Uterus (tissue), 4 donors: ENCODE measurements around the gene HPCA. TPM values are rescaled to one million over a fixed set of nuclear protein-coding genes. Genes with fewer than 3 reads are reported as not detected.

ENCODE experiments used
- DNase-seq, 2 donors: peaks; one replicate each; pipeline ENCODE4 v3.0.0-alpha.2; 2019 to 2020
- H3K27ac ChIP-seq, 2 donors: fragments of 200-600 bp; sonication (generic); 1 replicate in 1 of 2; 2 replicates in 1 of 2; pipeline ENCODE4 v1.5.1; 2016 to 2018
- H3K27me3 ChIP-seq, 2 donors: fragments of 200-600 bp; sonication (generic); one replicate each; pipeline ENCODE4 v1.5.1; 2018 to 2019; ENCODE audit warnings: control low read depth in 1 of 2
- H3K36me3 ChIP-seq, 2 donors: fragments of 200-600 bp; sonication (generic); one replicate each; pipeline ENCODE4 v1.5.1; 2019; ENCODE audit warnings: control low read depth in 1 of 2
- H3K4me1 ChIP-seq, 2 donors: fragments of 200-600 bp; sonication (generic); one replicate each; pipeline ENCODE4 v1.5.1; 2018 to 2019; ENCODE audit warnings: control low read depth in 1 of 2
- H3K4me3 ChIP-seq, 2 donors: fragments of 200-600 bp; sonication (generic); 1 replicate in 1 of 2; 2 replicates in 1 of 2; pipeline ENCODE4 v1.5.1; 2018 to 2019; ENCODE audit warnings: mild to moderate bottlenecking in 1 of 2
- H3K9me3 ChIP-seq, 2 donors: fragments of 200-600 bp; sonication (generic); one replicate each; pipeline ENCODE4 v1.5.1; 2019; ENCODE audit warnings: control low read depth in 1 of 2
- POLR2A ChIP-seq, 2 donors: fragments of 450-650 bp; IDR thresholded peaks; one replicate each; pipeline ENCODE4 v1.6.1; 2016; ENCODE audit warnings: antibody characterized with exemption in 2 of 2, mild to moderate bottlenecking in 1 of 2, moderate library complexity in 1 of 2
- intact Hi-C: fragments of 100-400 bp; cut with DNase I; formaldehyde crosslinking; loops from one replicate; pipeline ENCODE4 v1.15.1; 2023; ENCODE audit warnings: low total_unique reads
- total RNA-seq, 4 donors: library from RNA; depleted of rRNA in 3 of 4; stranded (reverse); fragments of >200 nt in 3 of 4; gene quantifications; one replicate each; pipeline versions ENCODE4 v1.1.0 to v1.2.4, GENCODE V29; 2014 to 2023
- TF ChIP-seq, protein P1 (sequence below), 4 experiments: fragments of 200-600 bp in 2 of 4; fragments of 450-650 bp in 2 of 4; sonication (generic) in 2 of 4; IDR thresholded peaks; one replicate each; pipeline ENCODE4 v1.5.1; 2016 to 2019; ENCODE audit warnings: antibody characterized with exemption in 4 of 4, mild to moderate bottlenecking in 2 of 4, moderate library complexity in 1 of 4
- donor health status: DM: yes; HTN: yes; CAD: no.

Gene HPCA
- total RNA-seq, 4 donors from 2014 or later: 0.76 to 0.79 TPM; not detected in 2

DNA sequence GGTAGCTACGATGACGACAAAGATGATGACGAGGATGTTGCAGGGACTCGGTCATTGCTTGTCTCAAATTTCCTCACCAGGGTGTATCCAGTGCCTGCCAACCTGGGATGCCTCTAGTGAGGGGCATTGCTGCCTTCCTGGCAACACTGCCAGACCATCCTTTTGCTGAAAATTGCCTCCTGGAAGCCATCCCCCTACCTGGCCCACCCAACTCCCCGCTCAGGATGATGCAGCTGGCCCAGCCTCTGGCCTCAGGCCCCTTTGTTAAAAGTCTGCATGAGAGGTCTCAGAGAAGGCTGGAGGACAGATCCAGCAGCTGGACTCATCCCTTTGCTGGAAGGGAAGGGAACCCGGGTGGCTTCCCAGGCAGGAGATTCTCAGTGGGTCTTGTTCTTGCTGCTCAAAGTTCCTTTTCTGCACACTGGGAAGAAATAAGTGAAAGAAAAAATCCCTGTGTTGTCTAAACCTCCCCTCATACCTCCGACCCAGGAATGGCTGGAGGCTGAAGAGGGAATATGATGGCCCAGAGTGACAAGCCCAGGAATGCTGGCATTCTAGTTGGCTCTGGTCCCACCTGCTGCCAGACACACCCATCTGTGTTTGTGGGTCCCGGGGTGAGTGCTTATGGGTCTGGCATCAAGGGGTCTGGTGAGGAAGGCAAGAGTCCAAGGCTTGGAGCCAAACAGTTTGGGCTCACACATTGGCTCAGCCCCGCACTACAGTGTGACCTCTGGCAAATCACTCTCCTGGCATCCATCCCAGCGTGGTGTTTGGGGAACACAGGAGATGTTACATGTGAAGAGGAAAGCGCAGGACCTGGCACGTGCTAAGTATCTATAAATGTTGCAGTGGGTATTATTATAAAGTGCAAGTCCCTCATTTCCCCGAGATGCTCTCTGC is 8.8 kb upstream of the HPCA start:
- intact Hi-C loops: no loop called here
- H3K4me3 ChIP-seq: no peak overlapping the region
- no peak for TF ChIP-seq POLR2A (IDR thresholded peaks at IDR 0.05)
- TF ChIP-seq, protein P1, sequence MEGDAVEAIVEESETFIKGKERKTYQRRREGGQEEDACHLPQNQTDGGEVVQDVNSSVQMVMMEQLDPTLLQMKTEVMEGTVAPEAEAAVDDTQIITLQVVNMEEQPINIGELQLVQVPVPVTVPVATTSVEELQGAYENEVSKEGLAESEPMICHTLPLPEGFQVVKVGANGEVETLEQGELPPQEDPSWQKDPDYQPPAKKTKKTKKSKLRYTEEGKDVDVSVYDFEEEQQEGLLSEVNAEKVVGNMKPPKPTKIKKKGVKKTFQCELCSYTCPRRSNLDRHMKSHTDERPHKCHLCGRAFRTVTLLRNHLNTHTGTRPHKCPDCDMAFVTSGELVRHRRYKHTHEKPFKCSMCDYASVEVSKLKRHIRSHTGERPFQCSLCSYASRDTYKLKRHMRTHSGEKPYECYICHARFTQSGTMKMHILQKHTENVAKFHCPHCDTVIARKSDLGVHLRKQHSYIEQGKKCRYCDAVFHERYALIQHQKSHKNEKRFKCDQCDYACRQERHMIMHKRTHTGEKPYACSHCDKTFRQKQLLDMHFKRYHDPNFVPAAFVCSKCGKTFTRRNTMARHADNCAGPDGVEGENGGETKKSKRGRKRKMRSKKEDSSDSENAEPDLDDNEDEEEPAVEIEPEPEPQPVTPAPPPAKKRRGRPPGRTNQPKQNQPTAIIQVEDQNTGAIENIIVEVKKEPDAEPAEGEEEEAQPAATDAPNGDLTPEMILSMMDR (IDR thresholded peaks at IDR 0.05): no peak

DNA sequence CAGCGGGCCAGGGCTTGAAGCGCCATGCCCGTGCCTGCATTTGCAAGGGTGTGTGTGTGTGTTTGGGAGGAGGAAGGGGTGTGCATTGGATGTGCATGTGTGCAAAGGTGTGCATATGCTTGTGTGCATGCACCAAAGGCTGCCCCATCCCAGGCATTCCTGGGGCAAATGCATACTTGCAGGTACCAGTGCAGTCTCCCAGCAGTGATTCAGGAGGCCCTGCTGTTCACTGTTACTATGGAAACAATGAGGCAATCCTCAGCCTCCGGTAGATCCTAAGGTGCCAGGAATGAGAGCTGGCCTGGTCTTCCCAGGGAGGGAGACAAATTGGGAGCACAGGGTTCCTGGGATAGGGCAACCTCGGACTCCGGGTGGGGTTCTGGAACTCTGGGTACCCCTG is 8.1 kb upstream of the HPCA start:
- H3K36me3 ChIP-seq: no peaks in the 10 kb centered on the region
- intact Hi-C loops: no loop called here
- DNase-seq: no peak

More for the DNA sequence above, 8.8 kb upstream of the HPCA start:
- no peak overlapping the region for H3K27ac ChIP-seq
- H3K4me1 ChIP-seq: no peaks in the 10 kb centered on the region
- no peaks in the 10 kb centered on the region for H3K36me3 ChIP-seq
- DNase-seq: no peak
- no peaks in the 10 kb centered on the region for H3K27me3 ChIP-seq
- no peaks in the 10 kb centered on the region for H3K9me3 ChIP-seq

DNA sequence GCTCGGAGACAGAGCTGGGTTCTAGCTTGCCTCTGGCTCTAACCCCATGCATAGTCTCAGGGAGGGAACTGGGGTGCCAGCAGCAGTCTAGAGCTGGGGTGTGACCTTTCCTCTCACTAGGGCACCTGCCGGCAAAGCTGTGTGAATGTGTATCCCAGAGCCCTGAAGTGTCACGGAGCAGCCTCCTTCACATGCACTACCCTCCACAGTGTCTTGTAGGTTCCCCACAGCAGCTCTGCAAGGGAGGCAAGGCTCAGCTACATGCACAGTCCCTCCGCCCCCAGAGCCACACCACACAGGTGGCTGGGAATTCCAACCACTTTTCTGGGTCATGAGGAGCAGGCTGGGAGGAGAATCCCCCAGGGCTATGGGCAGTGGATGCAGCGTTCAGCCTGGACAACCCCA is 7.7 kb upstream of the HPCA start:
- intact Hi-C loops: no loop called here
- Histone ChIP-seq H3K4me3 (no peak overlapping the region), H3K4me1 (no peaks in the 10 kb centered on the region), H3K27ac (no peak overlapping the region), H3K9me3 (no peaks in the 10 kb centered on the region), H3K27me3 (no peaks in the 10 kb centered on the region), H3K36me3 (no peaks in the 10 kb centered on the region)
- DNase-seq: no peak
- no peak for TF ChIP-seq POLR2A (IDR thresholded peaks at IDR 0.05)
- TF ChIP-seq, protein P1 (IDR thresholded peaks at IDR 0.05): no peak

More for the DNA sequence above, 8.1 kb upstream of the HPCA start:
- Histone ChIP-seq H3K4me1 (no peaks in the 10 kb centered on the region), H3K9me3 (no peaks in the 10 kb centered on the region), H3K27me3 (no peaks in the 10 kb centered on the region), H3K4me3 (no peak overlapping the region), H3K27ac (no peak overlapping the region)
- TF ChIP-seq POLR2A (IDR thresholded peaks at IDR 0.05): no peak
- TF ChIP-seq, protein P1 (IDR thresholded peaks at IDR 0.05): no peak

DNA sequence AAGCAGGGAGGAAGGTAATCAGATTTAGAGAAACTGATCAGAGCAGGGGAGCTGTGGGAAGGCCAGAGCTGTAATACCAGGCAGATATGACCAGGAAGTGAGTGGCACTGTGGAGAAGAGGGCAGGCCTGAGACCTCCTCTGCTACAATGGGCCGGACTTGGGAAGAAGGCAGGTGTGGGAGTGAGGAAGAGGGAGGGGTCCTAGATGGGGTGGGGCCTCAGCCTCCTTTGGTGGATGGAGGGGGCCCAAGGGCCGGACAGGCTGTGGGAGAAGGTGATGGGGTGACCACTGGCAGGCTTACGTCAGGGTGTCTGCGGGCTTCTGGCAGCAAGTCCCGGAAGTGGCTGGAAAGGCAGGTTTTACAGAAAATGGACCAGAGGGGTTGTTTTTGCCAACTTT is 5.0 kb upstream of the HPCA start:
- no peak for DNase-seq
- no peak for TF ChIP-seq POLR2A (IDR thresholded peaks at IDR 0.05)
- TF ChIP-seq, protein P1 (IDR thresholded peaks at IDR 0.05): no peak
- Histone ChIP-seq H3K4me1 (no peaks in the 10 kb centered on the region), H3K4me3 (no peak overlapping the region), H3K27ac (no peak overlapping the region), H3K27me3 (peaks cover 10 to 11% of the 10 kb centered on the region in 2 donors), H3K36me3 (no peaks in the 10 kb centered on the region), H3K9me3 (no peaks in the 10 kb centered on the region)
- intact Hi-C loops: no loop called here
